Measurements from ENCODE around the gene BCL11B.

GRCh38 chr14:99253890-99254289, 18.1 kb downstream of the BCL11B start:
- TF ChIP-seq, protein P1, sequence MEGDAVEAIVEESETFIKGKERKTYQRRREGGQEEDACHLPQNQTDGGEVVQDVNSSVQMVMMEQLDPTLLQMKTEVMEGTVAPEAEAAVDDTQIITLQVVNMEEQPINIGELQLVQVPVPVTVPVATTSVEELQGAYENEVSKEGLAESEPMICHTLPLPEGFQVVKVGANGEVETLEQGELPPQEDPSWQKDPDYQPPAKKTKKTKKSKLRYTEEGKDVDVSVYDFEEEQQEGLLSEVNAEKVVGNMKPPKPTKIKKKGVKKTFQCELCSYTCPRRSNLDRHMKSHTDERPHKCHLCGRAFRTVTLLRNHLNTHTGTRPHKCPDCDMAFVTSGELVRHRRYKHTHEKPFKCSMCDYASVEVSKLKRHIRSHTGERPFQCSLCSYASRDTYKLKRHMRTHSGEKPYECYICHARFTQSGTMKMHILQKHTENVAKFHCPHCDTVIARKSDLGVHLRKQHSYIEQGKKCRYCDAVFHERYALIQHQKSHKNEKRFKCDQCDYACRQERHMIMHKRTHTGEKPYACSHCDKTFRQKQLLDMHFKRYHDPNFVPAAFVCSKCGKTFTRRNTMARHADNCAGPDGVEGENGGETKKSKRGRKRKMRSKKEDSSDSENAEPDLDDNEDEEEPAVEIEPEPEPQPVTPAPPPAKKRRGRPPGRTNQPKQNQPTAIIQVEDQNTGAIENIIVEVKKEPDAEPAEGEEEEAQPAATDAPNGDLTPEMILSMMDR (IDR thresholded peaks at IDR 0.05): no peak
- TF ChIP-seq POLR2A (IDR thresholded peaks at IDR 0.05): no peak
